H1 (cell line): ENCODE measurements around the gene DSCAM. TPM values are rescaled to one million over a fixed set of nuclear protein-coding genes. Genes with fewer than 3 reads are reported as not detected.

Experiments
- CTCF ChIA-PET: fragments of 300-600 bp; sonication (Branson Sonifier 250); formaldehyde crosslinking; loops from one replicate; lab custom pipeline; 2021; ENCODE audit not compliant: partially characterized antibody; lab: Charles Lee
- POLR2A ChIA-PET: fragments of 300-600 bp; sonication (Branson Sonifier 250); formaldehyde crosslinking; loops from one replicate; lab custom pipeline; 2021; ENCODE audit warnings: inconsistent platforms; ENCODE audit not compliant: partially characterized antibody; lab: Charles Lee
- DNase-seq, 2 experiments: peaks; one replicate each; pipeline versions ENCODE4 v3.0.0 to v3.0.0-alpha.2; 2010 to 2022; ENCODE audit warnings: low spot score in 2 of 2, low read depth in 1 of 2, mixed read lengths in 1 of 2
- FAIRE-seq: peaks from 2 replicates; lab custom pipeline; 2011; peaks lifted over from hg19 to GRCh38; lab: Jason Lieb, UNC
- H2AFZ ChIP-seq: 2 replicates; pipeline ENCODE4 v1.8.1; 2012; ENCODE audit warnings: low read length, inconsistent platforms
- H2AK5ac ChIP-seq: 2 replicates; pipeline ENCODE4 v1.6.1; 2013; ENCODE audit warnings: low read depth, low read length
- H2BK120ac ChIP-seq: replicated peaks from 2 replicates; pipeline ENCODE3; 2013; ENCODE audit warnings: low read depth, low read length, inconsistent platforms
- H2BK12ac ChIP-seq: 2 replicates; pipeline ENCODE4 v1.6.1; 2013; ENCODE audit warnings: low read depth, low read length
- H2BK15ac ChIP-seq: 2 replicates; pipeline ENCODE4 v1.6.1; 2013; ENCODE audit warnings: low read length
- H2BK20ac ChIP-seq: 2 replicates; pipeline ENCODE4 v1.6.1; 2013; ENCODE audit warnings: low read length
- H2BK5ac ChIP-seq: 2 replicates; pipeline ENCODE4 v1.6.1; 2013; ENCODE audit warnings: low read depth, low read length
- H3K14ac ChIP-seq: 2 replicates; pipeline ENCODE4 v1.6.1; 2013; ENCODE audit warnings: inconsistent platforms; ENCODE audit not compliant: insufficient read length
- H3K18ac ChIP-seq: 2 replicates; pipeline ENCODE4 v1.6.1; 2013; ENCODE audit warnings: low read length; ENCODE audit errors: extremely low read depth
- H3K23ac ChIP-seq: 2 replicates; pipeline ENCODE4 v1.6.1; 2013; ENCODE audit warnings: inconsistent platforms; ENCODE audit not compliant: insufficient read length
- H3K23me2 ChIP-seq: 2 replicates; pipeline ENCODE4 v1.6.1; 2013; ENCODE audit warnings: low read depth, low read length
- H3K27ac ChIP-seq: 2 replicates; pipeline ENCODE4 v1.6.1; 2011; ENCODE audit warnings: low read depth, low read length, inconsistent platforms
- H3K27me3 ChIP-seq, 4 experiments: replicated peaks in 1 of 4; 1 replicate in 1 of 4; 2 replicates in 3 of 4; pipeline versions ENCODE4 v1.6.1 to v1.8.1; 2011 to 2013; ENCODE audit warnings: low read length in 3 of 4, mild to moderate bottlenecking in 3 of 4, inconsistent platforms in 2 of 4, mixed read lengths in 2 of 4, moderate library complexity in 1 of 4; ENCODE audit not compliant: control insufficient read depth in 3 of 4, insufficient read depth in 3 of 4; ENCODE audit errors: extremely low read depth in 1 of 4
- H3K36me3 ChIP-seq, 4 experiments: 2 replicates each; pipeline versions ENCODE4 v1.6.1 to v1.8.1; 2011 to 2013; ENCODE audit warnings: mild to moderate bottlenecking in 4 of 4, low read length in 3 of 4, moderate library complexity in 2 of 4, control low read depth in 1 of 4, inconsistent platforms in 1 of 4; ENCODE audit not compliant: insufficient read depth in 4 of 4, control insufficient read depth in 2 of 4
- H3K4ac ChIP-seq: replicated peaks from 2 replicates; pipeline ENCODE3; 2013; ENCODE audit warnings: low read length, low read depth, mixed read lengths, inconsistent platforms; ENCODE audit not compliant: insufficient read length
- H3K4me1 ChIP-seq, 4 experiments: replicated peaks in 1 of 4; 1 replicate in 1 of 4; 2 replicates in 3 of 4; pipeline versions ENCODE4 v1.6.1 to v1.8.1; 2011 to 2013; ENCODE audit warnings: low read length in 3 of 4, inconsistent platforms in 2 of 4, mixed read lengths in 1 of 4; ENCODE audit not compliant: insufficient read depth in 4 of 4, control insufficient read depth in 3 of 4
- H3K4me2 ChIP-seq, 2 experiments: 2 replicates each; pipeline versions ENCODE4 v1.6.1 to v1.8.1; 2011 to 2013; ENCODE audit warnings: low read depth in 2 of 2, low read length in 2 of 2, control low read depth in 1 of 2, inconsistent platforms in 1 of 2, mild to moderate bottlenecking in 1 of 2; ENCODE audit not compliant: insufficient read depth in 1 of 2
- H3K4me3 ChIP-seq, 4 experiments: fragments of 200-600, 300-600 bp in 1 of 4; sonication (generic), shearing (Covaris generic), sonication (Bioruptor Twin) in 1 of 4; 2 replicates each; pipeline versions ENCODE4 v1.5.1 to v1.8.1; 2011 to 2016; ENCODE audit warnings: low read length in 4 of 4, low read depth in 3 of 4, control low read depth in 2 of 4, inconsistent platforms in 2 of 4, mild to moderate bottlenecking in 2 of 4, mixed read lengths in 1 of 4, moderate library complexity in 1 of 4; ENCODE audit not compliant: insufficient read depth in 2 of 4; ENCODE audit errors: extremely low read depth in 1 of 4
- H3K56ac ChIP-seq: replicated peaks from 2 replicates; pipeline ENCODE3; 2013; ENCODE audit warnings: low read depth, mild to moderate bottlenecking, mixed read lengths, low read length, inconsistent platforms; ENCODE audit not compliant: insufficient read length
- H3K79me1 ChIP-seq: 2 replicates; pipeline ENCODE4 v1.6.1; 2013; ENCODE audit warnings: low read depth, low read length, control low read depth
- H3K79me2 ChIP-seq, 2 experiments: 2 replicates each; pipeline versions ENCODE4 v1.6.1 to v1.8.1; 2012 to 2013; ENCODE audit warnings: low read length in 2 of 2, mild to moderate bottlenecking in 2 of 2, inconsistent platforms in 1 of 2; ENCODE audit not compliant: insufficient read depth in 2 of 2, control insufficient read depth in 1 of 2
- H3K9ac ChIP-seq, 4 experiments: replicated peaks in 1 of 4; 1 replicate in 1 of 4; 2 replicates in 3 of 4; pipeline versions ENCODE4 v1.6.1 to v1.8.1; 2011 to 2013; ENCODE audit warnings: low read depth in 3 of 4, low read length in 3 of 4, control low read depth in 2 of 4, mild to moderate bottlenecking in 2 of 4, moderate library complexity in 2 of 4, inconsistent platforms in 1 of 4; ENCODE audit errors: extremely low read depth in 1 of 4
- H3K9me3 ChIP-seq, 2 experiments: 2 replicates each; pipeline versions ENCODE4 v1.6.1 to v1.8.1; 2012 to 2013; ENCODE audit warnings: mild to moderate bottlenecking in 2 of 2, moderate library complexity in 2 of 2, control low read depth in 1 of 2, inconsistent platforms in 1 of 2, low read depth in 1 of 2, low read length in 1 of 2, mixed read lengths in 1 of 2; ENCODE audit not compliant: insufficient read depth in 2 of 2
- H4K20me1 ChIP-seq, 2 experiments: replicated peaks in 1 of 2; 2 replicates each; pipeline versions ENCODE3 to v1.8.1; 2011 to 2013; ENCODE audit warnings: inconsistent platforms in 2 of 2, low read length in 2 of 2, mild to moderate bottlenecking in 1 of 2; ENCODE audit not compliant: insufficient read depth in 2 of 2, control insufficient read depth in 1 of 2
- H4K5ac ChIP-seq: 2 replicates; pipeline ENCODE4 v1.6.1; 2013; ENCODE audit warnings: low read length, low read depth, mixed read lengths, inconsistent platforms; ENCODE audit not compliant: insufficient read length
- H4K8ac ChIP-seq: 2 replicates; pipeline ENCODE4 v1.8.0; 2013; ENCODE audit warnings: mild to moderate bottlenecking, moderate library complexity, low read length, inconsistent platforms; ENCODE audit not compliant: insufficient read depth; ENCODE audit errors: extremely low read depth
- H4K91ac ChIP-seq: replicated peaks from 2 replicates; pipeline ENCODE3; 2013; ENCODE audit warnings: low read length, mixed read lengths, inconsistent platforms; ENCODE audit not compliant: insufficient read length
- BACH1 ChIP-seq: IDR thresholded peaks from 2 replicates; pipeline ENCODE4 v1.6.1; 2012; ENCODE audit warnings: low read length, improper control_type of control experiment
- BCL11A ChIP-seq, 2 experiments: IDR thresholded peaks; one replicate each; pipeline ENCODE4 v1.6.1; 2011; ENCODE audit warnings: low read depth in 2 of 2, low read length in 2 of 2, mild to moderate bottlenecking in 2 of 2
- CBX5 ChIP-seq: fragments of 300-800, 300-1000 bp; sonication (generic); IDR thresholded peaks from 2 replicates; pipeline ENCODE4 v1.7.1; 2016; ENCODE audit warnings: antibody characterized with exemption, low read length, low read depth
- E2F6 ChIP-seq: IDR thresholded peaks from 2 replicates; pipeline ENCODE4 v1.6.1; 2012; ENCODE audit warnings: inconsistent platforms
- HDAC2 ChIP-seq, 2 experiments: fragments of 300-600 bp in 1 of 2; sonication (generic) in 1 of 2; IDR thresholded peaks; 2 replicates each; pipeline ENCODE4 v1.6.1; 2011 to 2012; ENCODE audit warnings: low read depth in 2 of 2, low read length in 2 of 2, mild to moderate bottlenecking in 2 of 2, moderate library complexity in 2 of 2, borderline replicate concordance in 1 of 2, inconsistent platforms in 1 of 2
- JUN ChIP-seq: IDR thresholded peaks from 2 replicates; pipeline ENCODE4 v1.6.1; 2011; ENCODE audit warnings: low read depth, mild to moderate bottlenecking, improper control_type of control experiment, low read length
- MAX ChIP-seq: IDR thresholded peaks from 2 replicates; pipeline ENCODE4 v1.6.1; 2012; ENCODE audit warnings: inconsistent platforms
- PHF8 ChIP-seq: fragments of 200-600 bp; sonication (generic); conservative IDR thresholded peaks from 2 replicates; pipeline ENCODE4 v1.7.1; 2012; ENCODE audit warnings: low read depth, mild to moderate bottlenecking, inconsistent platforms, low read length, moderate library complexity
- RBBP5 ChIP-seq: IDR thresholded peaks from 2 replicates; pipeline ENCODE4 v1.7.1; 2012; ENCODE audit warnings: low read depth, mild to moderate bottlenecking, inconsistent platforms, low read length, moderate library complexity, borderline replicate concordance
- SAP30 ChIP-seq: fragments of 300-600 bp; sonication (generic); IDR thresholded peaks from 2 replicates; pipeline ENCODE4 v1.7.1; 2012; ENCODE audit warnings: low read length, moderate library complexity, mild to moderate bottlenecking, inconsistent platforms; ENCODE audit not compliant: insufficient read depth, insufficient replicate concordance
- WGBS, 2 experiments: shearing (Covaris generic) in 1 of 2; methylation state at CpG; one replicate each; pipeline versions ENCODE4 v1.1.6 to v1.1.7; 2013 to 2015; ENCODE audit warnings: low lambda C conversion rate in 2 of 2, mixed read lengths in 2 of 2, inconsistent platforms in 1 of 2, low coverage in 1 of 2, missing lambda C conversion rate in 1 of 2; ENCODE audit not compliant: insufficient replicate concordance in 2 of 2, insufficient coverage in 1 of 2, insufficient read length in 1 of 2; ENCODE audit errors: extremely low coverage in 1 of 2, missing lambda C conversion rate in 1 of 2; 5-methylcytosine and 5-hydroxymethylcytosine counted together
- polyA plus RNA-seq, 7 experiments: library from polyadenylated mRNA; depleted of rRNA in 3 of 7; stranded (reverse) in 5 of 7; unstranded in 2 of 7; fragments of >200 nt in 5 of 7; fragments of 200-250 nt in 2 of 7; gene quantifications; 1 replicate in 5 of 7; 2 replicates in 1 of 7; 4 replicates in 1 of 7; pipeline versions ENCODE4 v1.2.1 to v1.2.3, GENCODE V29; 2011 to 2013; ENCODE audit warnings: missing spikeins in 2 of 7, mixed read lengths in 2 of 7
- total RNA-seq: library from RNA; stranded (reverse); fragmentation: NEBNext Ultra II Directional; extraction: Animal tissue kit (Norgen Biotek cat#: 25700); gene quantifications from 2 replicates; pipeline ENCODE4 v1.2.1, GENCODE V29; 2021

Gene DSCAM
- total and polyA plus RNA-seq, 2 of the 8 experiments (the other 6 are each of a cell fraction or from before 2014, with no cell fraction given) = 0.02 to 0.15 TPM

GRCh38 chr21:40688106-40688864 is 158.7 kb downstream of the DSCAM start:
- H3K27ac ChIP-seq = no peak overlapping the region
- H4K8ac ChIP-seq = no peak overlapping the region
- no peaks in the 10 kb centered on the region for H3K36me3 ChIP-seq
- peaks cover 0 to 4% of the 10 kb centered on the region in 2 experiments for H4K20me1 ChIP-seq
- no peak overlapping the region for H3K4me3 ChIP-seq
- no peak overlapping the region for H3K14ac ChIP-seq
- no peak overlapping the region for H2BK120ac ChIP-seq
- no peak for FAIRE-seq
- H3K4me2 ChIP-seq = no peak overlapping the region
- no peaks in the 10 kb centered on the region for H3K79me2 ChIP-seq
- H2BK15ac ChIP-seq = no peak overlapping the region
- H2BK5ac ChIP-seq = no peak overlapping the region
- H3K9me3 ChIP-seq = no peaks in the 10 kb centered on the region
- no peak overlapping the region for H2AFZ ChIP-seq
- no peaks in the 10 kb centered on the region for H3K27me3 ChIP-seq
- H3K23ac ChIP-seq = no peak overlapping the region
- peaks cover 4% of the 10 kb centered on the region; the same call in 1 of the 2 replicates for H3K23me2 ChIP-seq
- 88% methylated on average over 5 of the region's 5 CpGs; no CpG with 5 or more reads in 1 of the 2 experiments for WGBS, 2 experiments
- H3K79me1 ChIP-seq = no peaks in the 10 kb centered on the region
- H4K5ac ChIP-seq = no peak overlapping the region
- ChIA-PET POLR2A (interaction anchor here (1.8 kb wide), 1 partner anchor 14 kb away, joined by 4 read pairs; no protein-coding TSS in a partner anchor), CTCF (interaction anchor here (0.7 to 2.1 kb wide), 3 partner anchors 63 to 223 kb away, joined by 3 to 6 read pairs (median 4); no protein-coding TSS in a partner anchor)
- no peak overlapping the region for H4K91ac ChIP-seq
- no peak for DNase-seq
- no peak overlapping the region for H3K4ac ChIP-seq
- H3K56ac ChIP-seq = no peak overlapping the region
- H3K18ac ChIP-seq = no peak overlapping the region
- H2AK5ac ChIP-seq = no peak overlapping the region
- peaks cover 0 to 8% (median 6%) of the 10 kb centered on the region in 4 experiments; a peak in 5 of 7 replicates for H3K4me1 ChIP-seq
- H3K9ac ChIP-seq = no peak overlapping the region
- no peak overlapping the region for H2BK12ac ChIP-seq
- H2BK20ac ChIP-seq = no peak overlapping the region
- no peak for TF ChIP-seq JUN
- TF ChIP-seq CBX5 = no peak
- TF ChIP-seq E2F6 = no peak
- TF ChIP-seq BACH1 = no peak
- no peak for TF ChIP-seq BCL11A (IDR thresholded peaks at IDR 0.05; ENCODE audit: low read depth in 2 of 2, low read length in 2 of 2)
- TF ChIP-seq SAP30 = no peak
- no peak for TF ChIP-seq HDAC2 (IDR thresholded peaks at IDR 0.05; ENCODE audit: borderline replicate concordance in 1 of 2, low read depth in 2 of 2, low read length in 2 of 2)
- no peak for TF ChIP-seq PHF8
- no peak for TF ChIP-seq MAX
- TF ChIP-seq RBBP5 = no peak
